ENCODE data around the gene CASP8. TPM values are rescaled to one million over a fixed set of nuclear protein-coding genes. Genes with fewer than 3 reads are reported as not detected.

The CASP8 gene
- total RNA-seq, 2 donors from 2014 or later, result 45.0 to 78.7 TPM

DNA sequence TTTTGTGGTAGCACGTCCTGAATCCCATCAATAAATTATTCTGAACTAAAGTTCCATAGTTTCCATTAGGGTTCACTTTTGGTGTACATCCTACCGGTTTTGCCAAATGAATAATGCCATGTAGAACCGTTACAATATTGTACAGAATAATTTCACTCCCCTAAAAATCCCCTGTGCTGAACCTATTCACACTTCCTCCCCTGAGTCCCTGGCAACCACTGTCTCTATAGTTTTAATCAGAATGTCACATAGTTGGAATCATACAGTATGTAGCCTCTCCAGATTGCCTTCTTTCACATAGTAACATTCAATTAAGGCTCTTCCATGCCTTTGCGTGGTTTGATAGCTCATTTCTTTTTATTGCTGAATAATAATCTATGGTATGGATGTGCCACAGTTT is 9.6 kb upstream of the CASP8 start:
- no peak for DNase-seq
- peak overlapping the region; percentile 78 for H3K27ac Mint-ChIP-seq

DNA sequence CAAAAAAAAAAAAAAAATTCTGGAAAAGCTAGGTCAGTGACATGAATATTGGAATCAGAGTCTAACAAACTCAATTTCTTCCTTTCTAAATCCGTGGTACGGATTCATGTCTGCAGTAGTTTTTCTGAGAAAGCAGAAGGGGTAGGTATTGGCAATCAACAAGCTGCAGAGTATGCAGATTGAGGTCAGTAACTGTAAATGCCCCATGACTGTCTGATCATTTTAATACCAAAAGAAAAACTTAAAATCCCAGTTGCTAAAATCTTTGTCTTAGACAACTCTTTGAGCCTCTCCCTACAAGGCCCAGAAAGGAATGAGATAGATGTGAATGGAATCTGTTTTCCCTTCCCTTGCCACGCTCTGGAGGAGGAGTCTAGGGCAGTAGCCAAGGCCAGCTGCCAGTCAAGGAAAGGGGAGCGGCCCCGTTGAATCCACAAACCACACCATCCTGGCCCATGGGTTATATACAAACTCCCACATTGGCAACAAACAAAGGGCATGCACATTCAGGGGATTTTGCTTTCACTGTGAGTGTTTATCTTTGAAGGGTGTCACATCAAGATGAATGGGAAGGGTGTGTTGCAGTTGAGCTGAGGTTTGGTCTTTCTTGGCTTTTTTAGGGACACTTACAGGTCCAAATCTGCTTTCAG is 6.1 kb upstream of the CASP8 start:
- Mint-ChIP-seq H3K4me3 (peak overlapping the region; percentile 47 to 53), H3K27me3 (ENCODE audit: low read depth) (no peaks in the 10 kb centered on the region), H3K9me3 (peaks cover 3 to 4% of the 10 kb centered on the region in 2 donors), H3K36me3 (ENCODE audit: insufficient read depth in 2 of 2) (peaks cover 11 to 25% of the 10 kb centered on the region in 2 donors), H3K4me1 (ENCODE audit: low read depth) (peaks cover 86% of the 10 kb centered on the region), H3K27ac (peak overlapping the region; percentile 85)
- ATAC-seq (replicated peaks in 1 of 2) (no peak), DNase-seq (peak; percentile 38 to 42)

More for the DNA sequence above, 9.6 kb upstream of the CASP8 start:
- no peak for ATAC-seq (replicated peaks in 1 of 2)
- Mint-ChIP-seq H3K27me3 (ENCODE audit: low read depth) (no peaks in the 10 kb centered on the region), H3K36me3 (ENCODE audit: insufficient read depth in 2 of 2) (peaks cover 11 to 23% of the 10 kb centered on the region in 2 donors), H3K4me3 (no peak overlapping the region), H3K9me3 (peaks cover 3 to 4% of the 10 kb centered on the region in 2 donors), H3K4me1 (ENCODE audit: low read depth) (peaks cover 65% of the 10 kb centered on the region)

DNA sequence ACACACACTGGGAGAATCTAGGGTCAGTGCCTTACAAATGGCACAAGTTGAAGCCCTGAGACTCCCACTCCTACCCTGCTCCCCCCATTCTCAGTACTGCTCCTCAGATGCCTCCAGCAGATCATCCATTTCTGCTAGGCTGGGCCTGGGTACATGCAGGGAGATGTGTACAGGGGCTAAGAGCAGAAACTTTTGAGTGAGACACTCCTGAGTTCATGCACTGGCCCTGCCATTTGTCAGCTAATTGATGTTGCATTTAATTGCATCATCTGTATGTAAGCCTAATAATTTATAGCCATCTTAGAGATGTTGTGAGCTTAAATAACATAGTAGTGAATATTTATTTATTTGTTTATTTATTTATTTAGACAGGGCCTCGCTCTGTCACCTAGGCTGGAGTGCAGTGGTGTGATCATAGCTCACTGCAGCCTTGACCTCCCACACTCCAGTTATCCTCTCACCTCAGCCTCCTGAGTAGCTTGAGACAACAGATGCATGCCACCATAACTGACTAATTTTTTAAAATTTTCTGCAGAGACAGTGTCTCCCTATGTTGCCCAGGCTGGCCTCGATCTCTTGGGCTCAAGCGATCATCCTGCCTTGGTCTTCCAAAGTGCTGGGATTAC is 4.8 kb upstream of the CASP8 start:
- ATAC-seq (replicated peaks in 1 of 2), result no peak

DNA sequence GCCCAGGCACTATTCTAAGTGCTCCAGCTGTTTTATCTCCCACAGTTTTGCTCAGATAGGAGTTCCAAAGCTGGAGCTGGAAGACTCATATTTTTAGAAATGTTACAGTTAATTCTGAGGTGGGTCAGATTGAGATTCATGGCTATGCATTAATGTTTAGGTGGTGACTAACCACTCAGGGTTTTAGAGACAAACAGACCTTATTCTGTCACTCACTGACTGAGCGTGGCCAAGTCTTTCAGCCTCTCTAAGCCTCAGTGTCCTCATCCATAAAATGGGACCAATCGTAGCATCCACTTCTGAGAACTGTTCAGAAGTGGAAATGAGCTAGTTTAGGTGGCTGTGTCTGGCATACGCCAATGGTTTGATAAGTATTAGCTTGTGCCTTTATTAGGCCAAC is 4.3 kb upstream of the CASP8 start:
- Mint-ChIP-seq H3K4me1 (ENCODE audit: low read depth) (peaks cover 92% of the 10 kb centered on the region), H3K9me3 (no peaks in the 10 kb centered on the region), H3K27ac (peak overlapping the region; percentile 98), H3K27me3 (ENCODE audit: low read depth) (no peaks in the 10 kb centered on the region), H3K36me3 (ENCODE audit: insufficient read depth in 2 of 2) (peaks cover 9 to 22% of the 10 kb centered on the region in 2 donors), H3K4me3 (peak overlapping the region in 1 of 2 donors; percentile 95)
- DNase-seq (no peak), ATAC-seq (replicated peaks in 1 of 2) (no peak)

More for the DNA sequence above, 4.8 kb upstream of the CASP8 start:
- peaks cover 10 to 23% of the 10 kb centered on the region in 2 donors for H3K36me3 Mint-ChIP-seq (ENCODE audit: insufficient read depth in 2 of 2)
- peaks cover 94% of the 10 kb centered on the region for H3K4me1 Mint-ChIP-seq (ENCODE audit: low read depth)
- H3K27me3 Mint-ChIP-seq (ENCODE audit: low read depth), result no peaks in the 10 kb centered on the region
- peak overlapping the region; percentile 43 to 53 for H3K4me3 Mint-ChIP-seq
- H3K9me3 Mint-ChIP-seq, result peaks cover 0 to 4% of the 10 kb centered on the region in 2 donors
- no peak for DNase-seq
- peak overlapping the region; percentile 85 for H3K27ac Mint-ChIP-seq

DNA sequence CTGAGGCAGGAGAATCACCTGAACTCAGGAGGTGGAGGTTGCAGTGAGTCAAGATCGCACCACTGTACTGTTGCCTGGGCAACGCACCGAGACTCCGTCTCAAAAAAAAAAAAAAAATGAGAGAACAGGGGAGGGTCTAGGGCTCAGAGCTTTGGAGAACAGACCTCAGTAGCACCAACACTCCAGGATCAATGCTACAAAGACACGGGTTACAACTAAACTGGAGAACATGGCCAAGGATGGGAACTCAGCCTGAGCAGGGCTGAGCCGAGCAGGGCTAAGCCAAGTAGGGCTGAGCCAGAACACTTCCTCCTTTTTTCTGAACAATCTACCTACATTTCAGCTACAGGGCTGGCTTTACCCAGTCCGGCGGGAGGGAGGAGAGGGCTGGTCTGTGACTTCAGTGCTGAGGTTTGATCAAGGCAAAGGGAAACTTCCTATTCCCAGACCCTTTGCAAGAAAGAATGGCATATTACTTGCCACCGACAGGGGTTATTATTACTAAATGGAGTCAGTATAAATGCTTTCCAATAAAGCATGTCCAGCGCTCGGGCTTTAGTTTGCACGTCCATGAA is 2.9 kb upstream of the CASP8 start:
- DNase-seq (peak; percentile 42 to 44), ATAC-seq (replicated peaks in 1 of 2) (peak; percentile 16 to 28)
- Mint-ChIP-seq H3K9me3 (no peaks in the 10 kb centered on the region), H3K27me3 (ENCODE audit: low read depth) (no peaks in the 10 kb centered on the region), H3K27ac (peak overlapping the region; percentile 98), H3K4me3 (peak overlapping the region; percentile 95 to 98), H3K4me1 (ENCODE audit: low read depth) (peaks cover 90% of the 10 kb centered on the region), H3K36me3 (ENCODE audit: insufficient read depth in 2 of 2) (peaks cover 11 to 21% of the 10 kb centered on the region in 2 donors)

DNA sequence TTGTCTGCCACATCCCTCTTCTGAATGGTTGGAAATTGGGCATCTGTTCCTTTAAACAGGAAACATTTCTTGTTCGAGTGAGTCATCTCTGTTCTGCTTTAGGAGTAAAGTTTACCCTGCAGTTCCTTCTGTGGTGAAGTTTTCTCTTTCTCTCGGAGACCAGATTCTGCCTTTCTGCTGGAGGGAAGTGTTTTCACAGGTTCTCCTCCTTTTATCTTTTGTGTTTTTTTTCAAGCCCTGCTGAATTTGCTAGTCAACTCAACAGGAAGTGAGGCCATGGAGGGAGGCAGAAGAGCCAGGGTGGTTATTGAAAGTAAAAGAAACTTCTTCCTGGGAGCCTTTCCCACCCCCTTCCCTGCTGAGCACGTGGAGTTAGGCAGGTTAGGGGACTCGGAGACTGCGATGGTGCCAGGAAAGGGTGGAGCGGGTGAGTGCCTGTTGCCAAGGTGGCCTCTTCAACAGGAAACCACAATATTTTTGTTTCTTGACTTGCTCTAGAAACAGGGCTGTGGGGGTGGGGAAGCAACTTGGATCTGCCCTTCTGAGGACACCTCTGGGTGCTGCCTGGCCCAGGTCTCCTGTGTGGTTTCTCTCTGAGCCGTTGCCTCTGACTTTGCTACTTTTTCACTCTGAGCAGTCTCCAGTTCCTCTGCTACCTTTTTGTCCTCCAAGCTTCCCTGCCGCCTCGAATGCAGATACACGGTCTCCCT is 2.2 kb upstream of the CASP8 start:
- H3K27me3 Mint-ChIP-seq (ENCODE audit: low read depth), result no peaks in the 10 kb centered on the region
- no peaks in the 10 kb centered on the region for H3K9me3 Mint-ChIP-seq
- H3K4me3 Mint-ChIP-seq, result peak overlapping the region; percentile 95 to 98
- peak; percentile 70 to 73 for ATAC-seq (replicated peaks in 1 of 2)
- H3K36me3 Mint-ChIP-seq (ENCODE audit: insufficient read depth in 2 of 2), result peaks cover 14 to 23% of the 10 kb centered on the region in 2 donors
- peak overlapping the region; percentile 98 for H3K27ac Mint-ChIP-seq
- DNase-seq, result peak; percentile 91 to 96
- H3K4me1 Mint-ChIP-seq (ENCODE audit: low read depth), result peaks cover 90% of the 10 kb centered on the region

DNA sequence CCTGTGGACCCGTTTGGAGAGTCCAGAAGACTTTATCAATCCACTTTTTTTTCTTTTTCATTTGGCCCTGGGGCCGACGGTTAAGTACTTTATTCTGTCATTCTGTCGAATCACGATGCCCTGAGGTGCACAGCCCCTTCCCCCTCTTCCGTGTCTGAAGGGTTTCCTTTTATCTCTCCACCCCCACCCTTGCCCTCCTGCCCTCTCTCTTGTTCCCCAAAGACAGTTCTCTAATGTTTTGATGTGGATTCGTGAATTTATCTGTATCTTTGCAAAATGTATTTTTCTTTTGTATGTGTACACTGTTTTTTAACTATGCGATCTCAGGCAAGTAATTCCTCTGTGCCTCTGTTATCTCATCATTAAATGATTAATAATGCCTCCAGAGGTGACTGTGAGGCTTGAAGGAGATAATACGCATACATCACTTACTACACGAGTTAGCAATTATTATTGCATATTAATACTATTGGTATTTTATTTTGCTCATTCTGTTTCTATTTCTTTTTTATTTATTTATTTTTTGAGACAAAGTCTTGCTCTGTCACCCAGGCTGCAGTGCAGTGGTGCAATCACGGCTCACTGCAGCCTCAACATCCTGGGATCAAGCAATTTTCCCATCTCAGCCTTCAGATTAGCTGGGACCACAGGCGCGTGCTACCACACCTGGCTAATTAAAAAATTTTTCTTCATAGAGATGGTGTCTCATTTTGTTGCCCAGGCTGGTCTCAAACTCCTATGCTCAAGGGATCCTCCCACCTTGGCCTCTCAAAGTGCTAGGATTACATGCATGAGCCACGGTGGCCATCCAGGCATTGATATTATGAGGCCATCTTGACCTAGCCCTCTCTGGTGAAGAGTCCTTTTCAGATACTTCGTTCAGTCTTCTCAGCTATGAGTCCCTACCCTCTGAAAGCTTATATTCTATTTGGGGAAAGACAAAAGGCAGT is 1.4 kb upstream of the CASP8 start:
- H3K4me3 Mint-ChIP-seq, result peak overlapping the region; percentile 95 to 98
- no peaks in the 10 kb centered on the region for H3K9me3 Mint-ChIP-seq
- DNase-seq (no peak), ATAC-seq (replicated peaks in 1 of 2) (peak; percentile 2)
- peaks cover 90% of the 10 kb centered on the region for H3K4me1 Mint-ChIP-seq (ENCODE audit: low read depth)
- no peaks in the 10 kb centered on the region for H3K27me3 Mint-ChIP-seq (ENCODE audit: low read depth)
- H3K36me3 Mint-ChIP-seq (ENCODE audit: insufficient read depth in 2 of 2), result peaks cover 14 to 22% of the 10 kb centered on the region in 2 donors
- peak overlapping the region; percentile 98 for H3K27ac Mint-ChIP-seq

DNA sequence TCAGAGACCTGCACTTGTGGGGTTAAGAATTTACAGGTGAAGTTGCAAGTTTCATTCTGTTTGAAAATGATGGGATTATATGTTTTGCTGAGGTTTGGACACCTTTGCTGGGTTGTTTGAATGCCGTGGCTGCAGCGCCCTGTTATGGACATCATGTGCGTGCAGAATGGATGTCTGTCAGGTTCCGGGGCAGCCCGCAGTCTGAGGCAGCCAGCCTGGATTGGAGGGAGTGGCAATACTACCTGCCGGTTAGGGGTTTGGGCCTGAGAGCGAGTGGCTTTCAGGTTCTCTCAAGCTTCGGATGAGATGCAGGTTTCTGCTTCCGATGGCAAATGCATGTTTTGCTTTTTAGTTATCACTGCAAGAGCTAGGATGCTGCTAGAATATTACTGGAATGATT is 1.1 kb downstream of the CASP8 start:
- H3K27me3 Mint-ChIP-seq (ENCODE audit: low read depth), result no peaks in the 10 kb centered on the region
- ATAC-seq (replicated peaks in 1 of 2) (peak in 1 of 2 donors; percentile 17), DNase-seq (peak; percentile 68 to 72)
- H3K36me3 Mint-ChIP-seq (ENCODE audit: insufficient read depth in 2 of 2), result peaks cover 18 to 24% of the 10 kb centered on the region in 2 donors
- peak overlapping the region; percentile 99 for H3K27ac Mint-ChIP-seq
- H3K4me1 Mint-ChIP-seq (ENCODE audit: low read depth), result peaks cover 91% of the 10 kb centered on the region
- peak overlapping the region; percentile 98 to 99 for H3K4me3 Mint-ChIP-seq
- H3K9me3 Mint-ChIP-seq, result no peaks in the 10 kb centered on the region

DNA sequence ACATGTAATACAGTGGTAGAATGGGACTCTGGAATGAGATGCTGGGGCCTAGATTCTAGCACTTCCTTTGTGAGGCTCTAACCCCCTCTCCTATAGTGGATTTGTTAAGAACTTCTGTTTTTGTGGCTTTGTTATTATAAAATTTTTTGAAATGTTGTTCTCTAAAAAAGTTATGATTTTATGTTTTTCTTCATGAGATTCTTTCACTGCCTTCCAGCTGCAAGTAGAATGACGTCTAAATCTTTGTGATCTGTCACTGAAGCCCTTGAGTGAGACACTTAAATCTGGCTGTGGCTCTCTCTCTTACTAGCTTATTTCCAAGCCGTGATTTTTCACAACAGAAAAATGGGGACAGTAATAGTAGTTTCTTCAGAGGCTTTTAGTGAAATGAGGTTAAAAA is 1.6 kb downstream of the CASP8 start:
- DNase-seq (no peak), ATAC-seq (replicated peaks in 1 of 2) (no peak)
- Mint-ChIP-seq H3K27me3 (ENCODE audit: low read depth) (no peaks in the 10 kb centered on the region), H3K9me3 (no peaks in the 10 kb centered on the region), H3K36me3 (ENCODE audit: insufficient read depth in 2 of 2) (peaks cover 18 to 22% of the 10 kb centered on the region in 2 donors), H3K4me3 (peak overlapping the region; percentile 98 to 99), H3K27ac (peak overlapping the region; percentile 99), H3K4me1 (ENCODE audit: low read depth) (peaks cover 91% of the 10 kb centered on the region)

DNA sequence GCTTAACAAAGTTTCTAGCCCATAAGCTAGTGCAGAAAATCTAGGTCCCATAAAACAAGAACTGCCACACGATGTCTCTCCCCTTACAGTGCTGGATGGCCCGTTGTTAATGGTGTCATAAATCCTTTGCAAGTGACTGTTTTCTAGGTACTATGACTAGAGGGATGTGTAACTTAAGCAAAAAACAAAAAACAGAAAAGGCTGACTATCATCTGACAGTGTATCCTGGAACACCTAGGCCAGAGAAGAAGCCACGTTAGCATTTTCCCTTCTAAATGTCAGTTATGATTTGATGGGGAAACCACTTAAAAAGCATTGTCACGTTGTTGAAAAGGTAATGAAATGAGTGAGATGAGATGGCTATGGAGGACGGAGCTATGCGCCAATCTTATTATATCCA is 2.4 kb downstream of the CASP8 start:
- ATAC-seq (replicated peaks in 1 of 2) (peak; percentile 67 to 68), DNase-seq (peak; percentile 48 to 52)
- Mint-ChIP-seq H3K27me3 (ENCODE audit: low read depth) (no peaks in the 10 kb centered on the region), H3K9me3 (no peaks in the 10 kb centered on the region), H3K27ac (peak overlapping the region; percentile 87), H3K4me3 (peak overlapping the region; percentile 79 to 82), H3K36me3 (ENCODE audit: insufficient read depth in 2 of 2) (peaks cover 21 to 25% of the 10 kb centered on the region in 2 donors), H3K4me1 (ENCODE audit: low read depth) (peaks cover 87% of the 10 kb centered on the region)

DNA sequence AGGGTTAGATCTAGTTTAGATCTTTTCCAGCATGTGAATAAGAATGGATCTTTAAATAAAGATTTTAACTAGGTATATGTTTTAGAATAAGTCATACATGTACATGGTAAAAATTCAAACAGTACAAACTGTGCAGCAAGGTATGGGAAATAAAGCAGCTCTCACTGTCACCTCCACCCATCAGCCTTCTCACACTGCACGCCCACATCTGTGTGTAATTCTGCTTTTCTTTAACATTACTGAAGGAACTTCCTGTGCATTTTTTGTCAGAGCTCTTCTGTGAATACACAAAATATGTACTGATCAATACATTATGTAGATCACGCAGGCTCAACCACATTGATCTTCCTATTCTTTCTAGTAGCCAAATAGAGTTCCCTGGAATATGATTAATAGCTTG is 3.4 kb downstream of the CASP8 start:
- Mint-ChIP-seq H3K9me3 (no peaks in the 10 kb centered on the region), H3K27me3 (ENCODE audit: low read depth) (no peaks in the 10 kb centered on the region), H3K4me3 (peak overlapping the region; percentile 79 to 82), H3K36me3 (ENCODE audit: insufficient read depth in 2 of 2) (peaks cover 24 to 30% of the 10 kb centered on the region in 2 donors), H3K4me1 (ENCODE audit: low read depth) (peaks cover 79% of the 10 kb centered on the region), H3K27ac (peak overlapping the region; percentile 87)
- no peak for DNase-seq
- ATAC-seq (replicated peaks in 1 of 2), result no peak
